Occipital lobe (tissue), 2 donors: ENCODE measurements around the gene PIP5K1C. TPM values are rescaled to one million over a fixed set of nuclear protein-coding genes. Genes with fewer than 3 reads are reported as not detected.

Experiments
- DNase-seq: peaks from one replicate; lab custom pipeline; 2025; lab: John Stamatoyannopoulos, UW
- total RNA-seq: library from RNA; depleted of rRNA; stranded (reverse); fragments of >200 nt; gene quantifications from one replicate; pipeline ENCODE4 v1.2.3, GENCODE V29; 2014

Gene PIP5K1C
- total RNA-seq, result 19.8 TPM

- peak; percentile 76 for DNase-seq
Observed at GRCh38 chr19:3700242-3701032, at the start of gene PIP5K1C. Gene PIP5K1C (minus strand): TSS chr19:3700468. CDS start chr19:3700390, 78 bp downstream.

- DNase-seq, result no peak
Observed at GRCh38 chr19:3748965-3749364, 48.7 kb upstream of the PIP5K1C start.

GRCh38 chr19:3746371-3747056 is 46.2 kb upstream of the PIP5K1C start:
- DNase-seq, result no peak

GRCh38 chr19:3745363-3746045 is 45.2 kb upstream of the PIP5K1C start:
- DNase-seq, result no peak

- DNase-seq, result no peak
Observed at GRCh38 chr19:3743486-3743885, 43.2 kb upstream of the PIP5K1C start.

GRCh38 chr19:3740431-3740830 is 40.2 kb upstream of the PIP5K1C start:
- DNase-seq, result no peak

- DNase-seq, result no peak
Observed at GRCh38 chr19:3738477-3739220, 38.4 kb upstream of the PIP5K1C start.

GRCh38 chr19:3737487-3738205 is 37.4 kb upstream of the PIP5K1C start:
- no peak for DNase-seq

GRCh38 chr19:3736106-3736724 is 35.9 kb upstream of the PIP5K1C start:
- DNase-seq, result no peak

- no peak for DNase-seq
Observed at GRCh38 chr19:3734310-3734600, 34.0 kb upstream of the PIP5K1C start.

- DNase-seq, result no peak
Observed at GRCh38 chr19:3733549-3734309, 33.5 kb upstream of the PIP5K1C start.

- DNase-seq, result no peak
Observed at GRCh38 chr19:3732108-3732507, 31.8 kb upstream of the PIP5K1C start.

- DNase-seq, result no peak
Observed at GRCh38 chr19:3730457-3730958, 30.2 kb upstream of the PIP5K1C start.

GRCh38 chr19:3725640-3726310 is 25.5 kb upstream of the PIP5K1C start:
- no peak for DNase-seq

- DNase-seq, result no peak
Observed at GRCh38 chr19:3725121-3725520, 24.9 kb upstream of the PIP5K1C start.

- DNase-seq, result no peak
Observed at GRCh38 chr19:3723883-3724282, 23.6 kb upstream of the PIP5K1C start.

- no peak for DNase-seq
Observed at GRCh38 chr19:3723110-3723488, 22.8 kb upstream of the PIP5K1C start.

GRCh38 chr19:3722443-3723109 is 22.3 kb upstream of the PIP5K1C start:
- no peak for DNase-seq
